WERI-Rb-1 (cell line): ENCODE results near the gene FAM210B.

ENCODE experiments used
- DNase-seq: peaks from one replicate; pipeline ENCODE4 v3.0.0-alpha.2; 2020
- H3K27ac ChIP-seq: fragments of 250-450 bp; sonication (Bioruptor Pico); 2 replicates; pipeline ENCODE4 v1.5.1; 2020; ENCODE audit warnings: mild to moderate bottlenecking, moderate library complexity
- H3K27me3 ChIP-seq: fragments of 250-450 bp; sonication (Bioruptor Pico); 2 replicates; pipeline ENCODE4 v1.5.1; 2021; ENCODE audit warnings: mild to moderate bottlenecking, low read depth, moderate library complexity; ENCODE audit not compliant: insufficient read depth, severe bottlenecking
- H3K36me3 ChIP-seq: fragments of 250-450 bp; sonication (Bioruptor Pico); 2 replicates; pipeline ENCODE4 v1.5.1; 2020; ENCODE audit warnings: mild to moderate bottlenecking, moderate library complexity
- H3K4me3 ChIP-seq: 2 replicates; pipeline ENCODE4 v1.5.1; 2011; ENCODE audit warnings: low read depth, mild to moderate bottlenecking, control low read depth, low read length
- H3K9me3 ChIP-seq: fragments of 250-450 bp; sonication (Bioruptor Pico); 2 replicates; pipeline ENCODE4 v1.5.1; 2021; ENCODE audit warnings: mild to moderate bottlenecking, moderate library complexity; ENCODE audit not compliant: severe bottlenecking
- TF ChIP-seq, protein P1 (sequence below): IDR thresholded peaks from 2 replicates; pipeline ENCODE4 v1.5.1; 2011; ENCODE audit warnings: low read depth, mild to moderate bottlenecking, control low read depth, inconsistent platforms, low read length

The FAM210B gene

DNA sequence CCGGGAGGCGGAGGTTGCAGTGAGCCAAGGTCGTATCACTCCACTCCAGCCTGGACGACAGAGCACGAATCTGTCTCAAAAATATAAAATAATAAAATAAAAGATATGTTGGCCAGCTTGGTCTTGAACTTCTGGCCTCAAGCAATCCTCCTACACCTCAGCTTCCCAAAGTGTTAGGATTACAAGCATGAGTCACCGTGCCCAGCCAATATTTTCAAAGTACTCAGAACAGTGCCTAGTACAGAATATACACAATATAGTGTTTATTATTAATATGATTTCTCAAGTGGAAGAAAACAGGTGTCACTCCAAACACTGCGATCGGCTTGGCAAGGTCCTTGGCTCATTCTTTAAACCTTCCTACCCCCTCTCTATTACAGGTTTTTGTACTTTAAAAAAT, 3.1 kb downstream of the FAM210B start:
- no peak for DNase-seq
- H3K27ac ChIP-seq, result no peak overlapping the region
- H3K9me3 ChIP-seq, result no peaks in the 10 kb centered on the region
- H3K4me3 ChIP-seq, result no peak overlapping the region
- TF ChIP-seq, protein P1, sequence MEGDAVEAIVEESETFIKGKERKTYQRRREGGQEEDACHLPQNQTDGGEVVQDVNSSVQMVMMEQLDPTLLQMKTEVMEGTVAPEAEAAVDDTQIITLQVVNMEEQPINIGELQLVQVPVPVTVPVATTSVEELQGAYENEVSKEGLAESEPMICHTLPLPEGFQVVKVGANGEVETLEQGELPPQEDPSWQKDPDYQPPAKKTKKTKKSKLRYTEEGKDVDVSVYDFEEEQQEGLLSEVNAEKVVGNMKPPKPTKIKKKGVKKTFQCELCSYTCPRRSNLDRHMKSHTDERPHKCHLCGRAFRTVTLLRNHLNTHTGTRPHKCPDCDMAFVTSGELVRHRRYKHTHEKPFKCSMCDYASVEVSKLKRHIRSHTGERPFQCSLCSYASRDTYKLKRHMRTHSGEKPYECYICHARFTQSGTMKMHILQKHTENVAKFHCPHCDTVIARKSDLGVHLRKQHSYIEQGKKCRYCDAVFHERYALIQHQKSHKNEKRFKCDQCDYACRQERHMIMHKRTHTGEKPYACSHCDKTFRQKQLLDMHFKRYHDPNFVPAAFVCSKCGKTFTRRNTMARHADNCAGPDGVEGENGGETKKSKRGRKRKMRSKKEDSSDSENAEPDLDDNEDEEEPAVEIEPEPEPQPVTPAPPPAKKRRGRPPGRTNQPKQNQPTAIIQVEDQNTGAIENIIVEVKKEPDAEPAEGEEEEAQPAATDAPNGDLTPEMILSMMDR, result no peak
- H3K36me3 ChIP-seq, result no peaks in the 10 kb centered on the region; the same call in 1 of the 2 replicates
- H3K27me3 ChIP-seq, result no peaks in the 10 kb centered on the region

DNA sequence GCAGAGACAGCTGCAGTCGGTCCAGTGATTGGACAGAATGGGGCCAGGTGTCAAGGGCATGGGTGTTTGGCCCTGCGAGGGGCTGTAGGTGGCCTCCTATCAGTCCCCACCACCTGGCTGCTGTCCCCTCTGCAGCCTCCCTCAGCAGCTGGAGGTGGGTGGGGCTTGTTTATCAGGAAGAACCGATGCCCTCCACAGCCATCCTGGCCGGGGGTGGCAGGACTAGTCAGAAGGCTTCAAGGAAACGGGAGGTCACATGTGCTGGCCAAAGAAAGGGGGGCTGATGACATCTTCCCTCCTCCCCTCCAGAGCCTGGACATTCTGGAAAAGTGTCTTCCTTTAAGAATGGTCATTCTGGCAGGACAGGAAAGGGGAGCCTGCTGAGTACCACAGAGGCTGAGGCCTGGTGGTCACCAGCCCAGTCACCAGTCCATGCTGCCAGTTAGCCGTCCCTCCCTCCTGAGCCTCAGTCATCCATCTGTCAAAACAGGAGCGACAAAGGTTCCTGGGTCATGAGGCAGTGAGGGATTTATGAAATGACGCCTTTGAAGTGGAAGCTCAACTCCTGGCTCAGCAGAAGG, 4.1 kb downstream of the FAM210B start:
- peak; percentile 16 for DNase-seq
- no peaks in the 10 kb centered on the region for H3K9me3 ChIP-seq
- no peak overlapping the region for H3K27ac ChIP-seq
- TF ChIP-seq, protein P1, result no peak
- no peaks in the 10 kb centered on the region; the same call in 1 of the 2 replicates for H3K36me3 ChIP-seq
- no peak overlapping the region for H3K4me3 ChIP-seq
- H3K27me3 ChIP-seq, result no peaks in the 10 kb centered on the region

DNA sequence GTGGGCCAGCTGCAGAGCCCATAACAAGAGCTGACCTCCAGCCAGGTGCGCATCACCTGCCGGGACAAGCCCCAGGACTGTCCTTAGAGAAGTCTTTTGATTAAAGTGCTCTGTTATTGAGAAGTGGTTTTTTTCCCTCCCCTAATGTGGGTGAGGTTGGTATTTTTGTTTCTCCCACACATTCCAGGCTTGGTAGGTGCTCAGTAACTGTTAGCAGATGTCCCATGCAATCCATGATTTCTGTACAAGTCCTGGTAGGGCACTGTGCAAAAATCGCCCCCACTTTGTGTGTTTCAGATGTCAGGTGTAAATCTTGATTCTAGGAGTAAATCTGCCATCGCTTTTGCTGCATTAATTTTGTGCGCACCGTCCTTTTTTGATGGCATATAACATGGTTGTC, 4.7 kb downstream of the FAM210B start:
- Histone ChIP-seq H3K27me3 (no peaks in the 10 kb centered on the region), H3K36me3 (no peaks in the 10 kb centered on the region; the same call in 1 of the 2 replicates), H3K9me3 (no peaks in the 10 kb centered on the region), H3K27ac (no peak overlapping the region), H3K4me3 (no peak overlapping the region)
- DNase-seq, result no peak
- TF ChIP-seq, protein P1, result no peak

DNA sequence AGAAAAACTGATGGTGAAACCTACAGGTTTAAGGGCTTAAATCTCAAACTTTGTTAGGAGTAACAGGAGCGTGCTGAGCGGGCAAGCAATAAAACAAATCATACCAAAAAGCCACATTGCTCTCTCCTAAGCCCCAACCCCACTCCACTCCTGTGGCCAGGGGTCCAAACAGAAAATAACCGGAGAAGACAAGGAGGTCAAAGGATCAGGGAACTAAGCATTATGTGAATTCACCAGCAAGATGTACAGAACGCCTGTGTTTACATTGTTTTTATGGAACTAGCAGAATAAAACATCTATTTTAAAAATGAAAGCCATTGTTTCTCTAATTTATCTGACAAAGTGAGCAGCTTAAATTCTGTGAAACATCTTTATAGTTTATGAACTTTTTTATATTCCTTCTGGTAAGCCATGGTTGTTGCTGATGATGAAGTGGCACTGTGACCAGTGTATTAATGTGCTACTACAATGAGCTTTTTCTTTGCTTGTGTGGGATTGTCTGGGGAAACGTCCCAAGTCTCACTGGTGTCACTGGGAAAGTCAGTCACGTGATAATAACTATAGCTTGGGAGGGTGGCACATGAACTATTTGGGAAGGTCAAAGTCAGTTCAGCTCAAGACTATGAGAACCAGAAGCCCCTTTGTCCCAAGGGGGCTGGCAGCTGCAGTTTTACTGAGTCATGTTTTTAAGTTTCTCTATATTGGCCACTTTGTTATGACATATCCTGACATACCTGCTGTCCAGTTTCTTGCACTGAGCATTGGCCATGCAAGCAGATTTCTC, 9.8 kb downstream of the FAM210B start:
- Histone ChIP-seq H3K4me3 (no peak overlapping the region), H3K27ac (no peak overlapping the region), H3K9me3 (no peaks in the 10 kb centered on the region), H3K36me3 (peaks cover 48% of the 10 kb centered on the region), H3K27me3 (no peaks in the 10 kb centered on the region)
- no peak for DNase-seq
- TF ChIP-seq, protein P1, result no peak

DNA sequence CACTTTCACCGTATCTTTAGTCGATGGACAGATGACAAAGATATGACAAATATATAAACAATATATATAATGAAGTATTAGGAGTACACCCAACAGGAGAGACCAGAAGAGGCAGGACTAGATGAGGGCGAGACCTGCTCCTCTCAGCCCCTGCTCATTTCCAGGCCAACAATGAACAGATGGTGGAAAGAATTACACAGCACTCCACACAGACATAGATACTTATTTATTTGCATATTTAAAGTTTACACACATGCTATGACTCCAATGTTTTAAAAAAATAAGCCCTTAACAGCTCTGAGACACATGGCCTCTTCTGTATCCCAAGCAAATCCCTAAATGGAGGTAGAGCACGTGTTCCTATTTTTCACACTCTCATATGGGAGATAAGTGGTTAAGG, 10.4 kb downstream of the FAM210B start:
- Histone ChIP-seq H3K27me3 (no peaks in the 10 kb centered on the region), H3K9me3 (no peaks in the 10 kb centered on the region), H3K27ac (no peak overlapping the region; the same call in 1 of the 2 replicates), H3K4me3 (no peak overlapping the region), H3K36me3 (peaks cover 54% of the 10 kb centered on the region)
- TF ChIP-seq, protein P1, result no peak
- no peak for DNase-seq
